Small intestine (tissue), 7 donors: Measurements from ENCODE around the gene LRG1. TPM values are rescaled to one million over a fixed set of nuclear protein-coding genes. Genes with fewer than 3 reads are reported as not detected.

Experiments used
- DNase-seq, 2 donors: peaks; one replicate each; pipeline versions ENCODE4 v3.0.0 to v3.0.0-alpha.2; 2013
- FAIRE-seq: peaks from 2 replicates; lab custom pipeline; 2012; peaks lifted over from hg19 to GRCh38; lab: Jason Lieb, UNC
- H3K27ac ChIP-seq, 3 donors: one replicate each; pipeline ENCODE4 v1.5.1; 2013; ENCODE audit warnings: low read length in 2 of 3, mild to moderate bottlenecking in 2 of 3, control low read depth in 1 of 3, inconsistent platforms in 1 of 3, low read depth in 1 of 3, moderate library complexity in 1 of 3
- H3K27me3 ChIP-seq, 3 donors: one replicate each; pipeline ENCODE4 v1.6.1; 2013; ENCODE audit warnings: low read length in 3 of 3, inconsistent platforms in 1 of 3; ENCODE audit not compliant: control insufficient read depth in 3 of 3, insufficient read depth in 3 of 3
- H3K36me3 ChIP-seq, 3 donors: one replicate each; pipeline ENCODE4 v1.6.1; 2013; ENCODE audit warnings: low read length in 3 of 3, inconsistent platforms in 1 of 3, low read depth in 1 of 3, mild to moderate bottlenecking in 1 of 3, moderate library complexity in 1 of 3; ENCODE audit not compliant: control insufficient read depth in 3 of 3, insufficient read depth in 2 of 3
- H3K4me1 ChIP-seq, 3 donors: one replicate each; pipeline ENCODE4 v1.6.1; 2013; ENCODE audit warnings: low read length in 2 of 3, inconsistent platforms in 1 of 3, low read depth in 1 of 3, mild to moderate bottlenecking in 1 of 3, moderate library complexity in 1 of 3; ENCODE audit not compliant: control insufficient read depth in 3 of 3, insufficient read depth in 2 of 3
- H3K4me3 ChIP-seq, 3 donors: one replicate each; pipeline ENCODE4 v1.5.1; 2013; ENCODE audit warnings: low read length in 3 of 3, control low read depth in 1 of 3, inconsistent platforms in 1 of 3, low read depth in 1 of 3, mild to moderate bottlenecking in 1 of 3, moderate library complexity in 1 of 3
- H3K9me3 ChIP-seq, 2 donors: one replicate each; pipeline ENCODE4 v1.6.1; 2013; ENCODE audit warnings: low read depth in 1 of 2, low read length in 1 of 2; ENCODE audit not compliant: control insufficient read depth in 2 of 2, insufficient read depth in 1 of 2
- WGBS, 3 donors: extraction: QIAGEN DNeasy Blood & Tissue Kit; methylation state at CpG; one replicate each; pipeline ENCODE4 v1.1.7; 2013; 5-methylcytosine and 5-hydroxymethylcytosine counted together
- polyA plus RNA-seq, 4 donors: library from polyadenylated mRNA; stranded (reverse) in 3 of 4; unstranded in 1 of 4; fragments of 200-250 nt in 3 of 4; fragments of 120-200 nt in 1 of 4; gene quantifications; one replicate each; pipeline versions ENCODE4 v1.2.1 to v1.2.3, GENCODE V29; 2013
- donor health status: healthy with polysubstance abuse.
- donor health status: control.
- donor health status: control.
- donor health status: Bipolar disorder and iron deficiency.
- donor health status: healthy.

The LRG1 gene
- polyA plus RNA-seq, 4 donors = 0.67 to 9.8 (median 2.6) TPM

DNA sequence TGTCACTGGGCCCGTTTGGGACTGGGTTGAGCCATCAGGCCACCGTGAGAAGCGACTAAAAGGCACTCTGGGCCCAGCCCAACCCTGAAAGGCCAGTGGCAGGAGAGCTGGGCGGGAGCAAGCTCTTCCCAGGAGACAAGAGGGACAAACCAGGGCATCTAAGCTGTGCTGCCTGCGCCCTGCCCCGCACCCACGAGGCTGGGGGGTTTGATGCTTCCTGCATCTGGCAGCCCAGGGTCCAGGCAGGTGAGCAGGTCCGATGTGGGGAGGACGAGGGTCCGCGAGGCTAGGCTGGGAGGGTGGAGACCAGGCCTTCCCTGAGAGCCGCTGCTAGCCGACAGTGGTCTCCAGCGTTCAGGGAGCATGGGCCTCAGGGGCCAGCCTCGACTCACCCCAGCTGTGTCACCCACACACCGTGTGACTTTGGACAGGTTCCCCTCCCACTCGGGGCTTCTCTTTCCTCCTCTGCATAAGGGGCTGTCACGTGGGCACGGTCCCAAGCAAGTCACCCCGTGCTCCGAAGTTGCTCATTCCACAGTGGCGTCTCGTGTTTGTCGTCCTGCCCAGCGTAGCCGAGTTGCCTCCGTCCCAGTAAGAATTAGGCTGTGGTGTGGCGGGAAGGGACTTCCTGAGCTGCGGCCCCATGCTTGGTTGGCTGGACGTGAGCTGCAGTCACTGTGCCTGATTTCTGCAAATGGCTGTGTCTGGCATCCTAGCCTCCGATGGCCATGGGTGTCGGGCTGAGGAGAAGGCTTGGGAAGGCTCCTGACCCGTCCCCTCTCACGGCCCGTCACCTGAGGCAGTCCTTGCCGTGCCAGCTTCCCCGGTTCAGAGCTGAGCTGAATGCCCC, 37.3 kb downstream of the LRG1 start:
- no peak overlapping the region for H3K4me3 ChIP-seq
- no peaks in the 10 kb centered on the region for H3K4me1 ChIP-seq
- H3K36me3 ChIP-seq = peaks cover 9 to 86% (median 16%) of the 10 kb centered on the region in 3 donors
- no peak for DNase-seq
- FAIRE-seq = no peak
- H3K27ac ChIP-seq = no peak overlapping the region
- WGBS, 3 donors = 89 to 95% (median 92%) methylated on average over 36 to 37 of the region's 37 CpGs
- H3K9me3 ChIP-seq = no peaks in the 10 kb centered on the region
- H3K27me3 ChIP-seq = no peaks in the 10 kb centered on the region

DNA sequence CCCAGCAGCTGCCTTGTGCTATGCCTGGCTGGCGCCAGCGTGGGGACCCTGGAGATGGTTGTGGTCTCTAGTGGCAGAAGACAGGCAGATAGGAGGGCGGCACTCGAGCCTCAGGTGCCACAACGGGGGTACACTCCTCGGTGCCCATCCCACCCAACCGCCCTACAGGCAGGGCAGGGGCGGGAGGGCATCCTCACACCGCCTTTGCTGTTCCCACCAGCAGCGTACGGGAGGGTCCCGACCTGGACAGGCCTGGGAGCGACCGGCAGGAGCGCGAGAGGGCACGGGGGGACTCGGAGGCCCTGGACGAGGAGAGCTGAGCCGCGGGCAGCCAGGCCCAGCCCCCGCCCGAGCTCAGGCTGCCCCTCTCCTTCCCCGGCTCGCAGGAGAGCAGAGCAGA, 38.1 kb downstream of the LRG1 start:
- Histone ChIP-seq H3K4me3 (no peak overlapping the region), H3K4me1 (no peaks in the 10 kb centered on the region), H3K36me3 (peaks cover 11 to 93% (median 16%) of the 10 kb centered on the region in 3 donors), H3K9me3 (no peaks in the 10 kb centered on the region), H3K27me3 (no peaks in the 10 kb centered on the region), H3K27ac (no peak overlapping the region)
- FAIRE-seq (no peak), DNase-seq (no peak)
- 91 to 96% (median 94%) methylated on average over 19 to 25 of the region's 25 CpGs for WGBS, 3 donors

DNA sequence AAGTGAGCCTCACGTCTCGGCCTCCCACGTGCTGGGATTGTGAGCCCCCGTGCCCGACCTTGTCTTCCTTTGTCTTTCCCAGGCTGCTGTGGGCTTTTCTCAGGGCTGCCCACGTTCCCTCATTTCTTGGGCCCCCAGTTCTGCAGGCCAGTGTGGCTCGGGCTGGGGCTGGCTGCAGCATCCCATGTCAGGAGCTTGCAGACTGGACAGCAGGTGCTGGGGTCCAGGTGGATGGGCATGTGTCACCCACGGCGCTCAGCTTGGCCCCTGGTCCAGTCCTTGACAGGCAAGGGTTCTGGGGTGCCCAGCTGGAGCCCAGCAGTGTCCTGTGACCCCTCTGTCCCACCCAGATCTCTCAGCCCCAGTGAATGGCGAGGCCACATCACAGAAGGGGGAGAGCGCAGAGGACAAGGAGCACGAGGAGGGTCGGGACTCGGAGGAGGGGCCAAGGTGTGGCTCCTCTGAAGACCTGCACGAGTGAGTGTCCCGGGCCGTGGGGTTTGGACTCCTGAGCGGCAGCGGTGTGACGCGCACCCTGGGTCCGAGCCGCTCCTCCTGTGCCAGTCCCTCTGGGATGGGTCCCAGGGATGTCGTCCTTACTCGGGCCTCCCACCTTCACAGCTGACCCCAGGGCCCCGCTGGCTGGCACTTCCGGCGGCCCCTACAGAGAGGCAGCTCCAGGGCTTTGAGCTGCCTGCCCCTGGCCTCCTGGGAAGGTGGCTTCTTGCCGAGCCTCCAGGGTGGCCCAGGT, 38.8 kb downstream of the LRG1 start:
- WGBS, 3 donors = 89 to 94% (median 94%) methylated on average over 27 to 29 of the region's 29 CpGs
- peaks cover 11 to 94% (median 19%) of the 10 kb centered on the region in 3 donors for H3K36me3 ChIP-seq
- no peak overlapping the region for H3K4me3 ChIP-seq

DNA sequence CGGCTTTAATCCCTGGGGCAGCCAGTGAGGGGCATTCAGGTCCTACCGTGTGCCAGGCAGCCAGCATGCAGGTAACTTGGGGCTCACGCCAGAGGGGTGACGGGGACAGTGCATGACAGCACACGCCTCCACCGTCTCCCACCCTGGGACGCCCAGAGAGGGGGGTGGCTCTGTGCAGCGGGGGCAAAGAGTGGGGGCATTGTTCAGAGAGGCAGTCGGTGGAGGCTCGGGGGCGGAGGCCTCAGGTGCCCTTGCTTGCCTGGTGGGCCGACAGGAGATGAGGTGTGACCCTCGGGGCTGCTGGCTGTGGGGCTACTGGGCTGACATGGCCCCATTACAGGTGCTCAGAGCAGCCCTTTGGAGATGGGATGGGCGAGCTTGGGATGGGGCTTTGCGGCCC, 40.0 kb downstream of the LRG1 start:
- DNase-seq (no peak), FAIRE-seq (no peak)
- no peak overlapping the region for H3K4me3 ChIP-seq
- no peaks in the 10 kb centered on the region for H3K27me3 ChIP-seq
- WGBS, 3 donors = 93 to 96% (median 94%) methylated on average over 15 of the region's 15 CpGs
- H3K36me3 ChIP-seq = peaks cover 15 to 91% (median 19%) of the 10 kb centered on the region in 3 donors
- H3K4me1 ChIP-seq = no peaks in the 10 kb centered on the region
- no peaks in the 10 kb centered on the region for H3K9me3 ChIP-seq
- no peak overlapping the region for H3K27ac ChIP-seq

More for the DNA sequence above, 38.8 kb downstream of the LRG1 start:
- no peaks in the 10 kb centered on the region for H3K4me1 ChIP-seq
- H3K27me3 ChIP-seq = no peaks in the 10 kb centered on the region
- no peak for FAIRE-seq
- no peak overlapping the region for H3K27ac ChIP-seq
- DNase-seq = no peak
- H3K9me3 ChIP-seq = no peaks in the 10 kb centered on the region

DNA sequence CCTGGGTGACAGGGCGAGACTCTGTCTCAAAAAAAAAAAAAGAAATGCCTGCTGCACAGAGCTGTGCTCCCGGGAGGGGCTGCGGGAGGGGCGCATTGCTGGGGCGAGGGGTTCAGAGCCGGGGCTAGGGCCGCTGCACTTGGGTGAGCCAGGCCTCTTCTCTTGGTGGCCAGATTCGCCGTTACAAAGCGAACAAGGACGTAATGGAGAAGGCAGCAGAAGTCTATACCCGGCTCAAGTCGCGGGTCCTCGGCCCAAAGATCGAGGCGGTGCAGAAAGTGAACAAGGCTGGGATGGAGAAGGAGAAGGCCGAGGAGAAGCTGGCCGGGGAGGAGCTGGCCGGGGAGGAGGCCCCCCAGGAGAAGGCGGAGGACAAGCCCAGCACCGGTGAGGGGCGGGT, 40.5 kb downstream of the LRG1 start:
- WGBS, 3 donors = 94 to 97% (median 96%) methylated on average over 20 to 23 of the region's 23 CpGs
- H3K4me3 ChIP-seq = no peak overlapping the region
- H3K4me1 ChIP-seq = no peaks in the 10 kb centered on the region
- H3K9me3 ChIP-seq = no peaks in the 10 kb centered on the region
- no peaks in the 10 kb centered on the region for H3K27me3 ChIP-seq
- H3K27ac ChIP-seq = no peak overlapping the region
- H3K36me3 ChIP-seq = peaks cover 17 to 90% (median 25%) of the 10 kb centered on the region in 3 donors
- no peak for FAIRE-seq
- no peak for DNase-seq

DNA sequence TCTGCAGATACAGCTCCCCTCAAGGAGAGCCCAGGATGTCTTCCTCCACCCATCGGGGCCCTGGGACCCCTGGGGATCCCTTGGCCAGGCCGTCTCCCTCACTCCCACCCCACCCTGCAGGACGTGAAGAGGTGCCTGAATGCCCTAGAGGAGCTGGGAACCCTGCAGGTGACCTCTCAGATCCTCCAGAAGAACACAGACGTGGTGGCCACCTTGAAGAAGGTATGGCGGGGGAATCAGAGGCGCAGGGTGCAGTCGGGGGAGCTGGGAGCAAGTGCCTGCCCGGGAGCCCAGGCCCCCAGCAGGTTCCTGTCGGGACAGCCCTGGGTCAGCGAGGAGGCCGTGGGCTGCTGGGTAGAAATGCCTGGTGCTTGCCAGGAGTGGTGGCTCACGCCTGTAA, 41.1 kb downstream of the LRG1 start:
- FAIRE-seq (no peak), DNase-seq (no peak)
- Histone ChIP-seq H3K27ac (no peak overlapping the region), H3K27me3 (no peaks in the 10 kb centered on the region), H3K4me1 (no peaks in the 10 kb centered on the region), H3K36me3 (peaks cover 23 to 89% (median 26%) of the 10 kb centered on the region in 3 donors), H3K4me3 (no peak overlapping the region), H3K9me3 (no peaks in the 10 kb centered on the region)
- WGBS, 3 donors = 94 to 96% (median 95%) methylated on average over 10 to 12 of the region's 12 CpGs

DNA sequence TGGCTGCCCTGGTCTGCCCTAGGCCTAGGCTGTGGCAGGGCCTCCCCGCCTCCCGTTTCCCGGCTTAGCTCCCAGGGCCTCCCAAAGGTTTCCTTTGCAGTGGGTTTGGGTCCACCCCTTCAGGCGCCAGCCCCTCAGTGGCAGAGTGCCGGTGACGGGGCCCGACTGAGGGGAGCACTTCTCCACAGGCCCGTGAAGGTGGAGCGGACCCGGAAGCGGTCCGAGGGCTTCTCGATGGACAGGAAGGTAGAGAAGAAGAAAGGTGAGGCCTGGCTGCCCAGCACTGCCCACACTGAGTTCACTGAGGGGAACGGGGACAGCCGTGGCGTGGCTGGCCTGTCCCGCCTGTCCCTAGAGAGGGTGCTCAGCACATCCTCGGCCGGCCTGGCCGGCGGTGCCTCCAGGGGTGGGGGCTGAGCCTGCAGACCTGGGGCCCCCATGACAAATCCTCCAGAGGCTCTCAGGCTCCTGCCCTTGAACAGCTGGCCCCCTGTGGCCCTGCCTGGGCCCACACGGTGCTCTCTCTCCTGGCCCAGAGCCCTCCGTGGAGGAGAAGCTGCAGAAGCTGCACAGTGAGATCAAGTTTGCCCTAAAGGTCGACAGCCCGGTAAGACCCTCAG, 42.0 kb downstream of the LRG1 start:
- Histone ChIP-seq H3K36me3 (peaks cover 26 to 89% (median 26%) of the 10 kb centered on the region in 3 donors), H3K27ac (no peak overlapping the region)
- FAIRE-seq = no peak

DNA sequence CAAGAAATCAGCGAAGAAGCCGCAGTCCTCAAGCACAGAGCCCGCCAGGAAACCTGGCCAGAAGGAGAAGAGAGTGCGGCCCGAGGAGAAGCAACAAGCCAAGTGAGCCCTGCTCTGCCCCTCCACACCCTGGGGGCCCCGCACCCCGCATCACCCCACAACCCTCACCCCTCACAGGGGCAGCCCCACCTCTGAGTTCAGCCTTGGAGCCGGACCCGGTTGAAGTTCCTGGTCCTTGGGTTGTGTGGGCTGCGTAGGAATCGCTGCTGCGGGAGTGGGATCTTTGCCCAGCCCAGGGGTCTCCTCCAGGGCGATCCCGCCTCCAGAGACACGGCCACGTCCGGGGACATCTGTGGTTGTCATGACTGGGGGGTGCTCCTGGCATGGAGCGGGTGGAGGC, 43.5 kb downstream of the LRG1 start:
- no peak overlapping the region for H3K27ac ChIP-seq
- no peak for DNase-seq
- no peak overlapping the region for H3K4me3 ChIP-seq
- no peaks in the 10 kb centered on the region for H3K4me1 ChIP-seq
- H3K9me3 ChIP-seq = no peaks in the 10 kb centered on the region
- WGBS, 3 donors = 86 to 89% (median 88%) methylated on average over 15 to 18 of the region's 18 CpGs
- no peaks in the 10 kb centered on the region for H3K27me3 ChIP-seq
- peaks cover 22 to 84% (median 26%) of the 10 kb centered on the region in 3 donors for H3K36me3 ChIP-seq
- FAIRE-seq = no peak

More for the DNA sequence above, 42.0 kb downstream of the LRG1 start:
- DNase-seq = no peak
- WGBS, 3 donors = 93 to 94% (median 93%) methylated on average over 24 to 25 of the region's 25 CpGs
- no peaks in the 10 kb centered on the region for H3K27me3 ChIP-seq
- no peaks in the 10 kb centered on the region for H3K4me1 ChIP-seq
- H3K9me3 ChIP-seq = no peaks in the 10 kb centered on the region
- H3K4me3 ChIP-seq = no peak overlapping the region
